ENCODE data around the gene PFKP. TPM values are rescaled to one million over a fixed set of nuclear protein-coding genes. Genes with fewer than 3 reads are reported as not detected.

The PFKP gene
- polyA plus RNA-seq, 2 of the 4 experiments (the other 2 are of a cell fraction), result 164 to 279 TPM

DNA sequence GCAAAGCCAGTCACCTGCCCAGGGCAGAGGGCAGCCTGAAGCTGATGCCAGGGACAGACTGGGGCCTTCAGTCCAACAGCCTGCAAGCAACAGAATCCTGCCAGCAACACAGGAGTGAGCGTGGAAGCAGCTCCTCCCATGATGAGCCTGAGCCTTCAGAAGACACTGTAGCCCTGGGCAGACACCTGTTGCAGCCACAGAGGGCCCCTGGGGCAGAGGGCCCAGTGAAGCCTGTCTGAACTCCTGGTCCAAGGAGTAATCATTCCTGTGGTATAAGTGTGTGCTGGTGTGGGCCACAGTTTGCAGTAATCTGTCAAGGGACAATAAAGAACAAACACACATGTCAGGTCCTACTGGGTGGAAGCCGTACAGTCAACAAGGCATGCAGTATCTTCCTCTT, 2.9 kb upstream of the PFKP start:
- WGBS (ENCODE audit: missing lambda C conversion rate), result 95% methylated on average over 2 of the region's 2 CpGs
- Histone ChIP-seq H3K4me2 (no peak overlapping the region), H3K4me3 (no peak overlapping the region), H3K9me3 (no peaks in the 10 kb centered on the region), H3K27ac (no peak overlapping the region), H3K4me1 (peaks cover 22% of the 10 kb centered on the region)
- ATAC-seq (no peak), FAIRE-seq (no peak), DNase-seq (ENCODE audit: low read depth in 1 of 2, low spot score in 1 of 2) (no peak)
- ChIA-PET CTCF (interaction anchor here (0.9 to 1.5 kb wide), 5 partner anchors 10 to 56 kb away, joined by 3 to 11 read pairs (median 4); no protein-coding TSS in a partner anchor), POLR2A (no interaction called here)
- TF ChIP-seq HOXB5 (CRISPR knock-in tag; IDR thresholded peaks at IDR 0.05) (no peak), MYC (IDR thresholded peaks at IDR 0.05; ENCODE audit: borderline replicate concordance, low read length) (no peak), TFCP2L1 (CRISPR knock-in tag; IDR thresholded peaks at IDR 0.05) (no peak)
- TF ChIP-seq, protein P1, sequence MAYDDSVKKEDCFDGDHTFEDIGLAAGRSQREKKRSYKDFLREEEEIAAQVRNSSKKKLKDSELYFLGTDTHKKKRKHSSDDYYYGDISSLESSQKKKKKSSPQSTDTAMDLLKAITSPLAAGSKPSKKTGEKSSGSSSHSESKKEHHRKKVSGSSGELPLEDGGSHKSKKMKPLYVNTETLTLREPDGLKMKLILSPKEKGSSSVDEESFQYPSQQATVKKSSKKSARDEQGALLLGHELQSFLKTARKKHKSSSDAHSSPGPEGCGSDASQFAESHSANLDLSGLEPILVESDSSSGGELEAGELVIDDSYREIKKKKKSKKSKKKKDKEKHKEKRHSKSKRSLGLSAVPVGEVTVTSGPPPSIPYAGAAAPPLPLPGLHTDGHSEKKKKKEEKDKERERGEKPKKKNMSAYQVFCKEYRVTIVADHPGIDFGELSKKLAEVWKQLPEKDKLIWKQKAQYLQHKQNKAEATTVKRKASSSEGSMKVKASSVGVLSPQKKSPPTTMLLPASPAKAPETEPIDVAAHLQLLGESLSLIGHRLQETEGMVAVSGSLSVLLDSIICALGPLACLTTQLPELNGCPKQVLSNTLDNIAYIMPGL (CRISPR knock-in tag; IDR thresholded peaks at IDR 0.05; ENCODE audit: borderline replicate concordance), result no peak
- TF ChIP-seq, protein P2, sequence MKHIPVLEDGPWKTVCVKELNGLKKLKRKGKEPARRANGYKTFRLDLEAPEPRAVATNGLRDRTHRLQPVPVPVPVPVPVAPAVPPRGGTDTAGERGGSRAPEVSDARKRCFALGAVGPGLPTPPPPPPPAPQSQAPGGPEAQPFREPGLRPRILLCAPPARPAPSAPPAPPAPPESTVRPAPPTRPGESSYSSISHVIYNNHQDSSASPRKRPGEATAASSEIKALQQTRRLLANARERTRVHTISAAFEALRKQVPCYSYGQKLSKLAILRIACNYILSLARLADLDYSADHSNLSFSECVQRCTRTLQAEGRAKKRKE (CRISPR knock-in tag; IDR thresholded peaks at IDR 0.05; ENCODE audit: low read depth), result no peak

DNA sequence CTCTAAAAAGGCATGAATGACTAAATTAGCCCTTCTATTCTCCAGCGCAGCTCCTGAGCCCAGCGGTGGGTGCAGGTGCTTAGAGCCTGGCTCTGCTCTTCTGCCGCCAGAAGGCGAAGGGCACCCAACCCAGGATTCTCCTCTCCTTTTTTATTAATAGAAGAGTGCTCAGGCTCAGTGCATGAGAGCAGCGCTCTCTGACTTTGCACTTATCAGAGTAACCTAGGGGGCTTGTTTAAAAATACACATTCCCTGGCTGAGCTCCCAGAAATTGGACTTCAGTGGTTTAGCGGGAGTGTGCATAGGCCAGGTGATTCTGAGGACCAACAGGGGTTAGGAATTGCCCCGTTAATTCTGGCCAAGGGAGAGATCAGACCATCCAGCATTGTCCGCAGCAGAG, 1.7 kb upstream of the PFKP start:
- ATAC-seq, result no peak
- 89% methylated on average over 8 of the region's 8 CpGs for WGBS (ENCODE audit: missing lambda C conversion rate)
- ChIA-PET CTCF (interaction anchor here (1.1 to 1.7 kb wide), 3 partner anchors 30 to 37 kb away, joined by 3 to 4 read pairs (median 3); no protein-coding TSS in a partner anchor), POLR2A (interaction anchor here (1.1 kb wide), 1 partner anchor 25 kb away, joined by 3 read pairs; no protein-coding TSS in a partner anchor)
- TF ChIP-seq RARB (CRISPR knock-in tag; IDR thresholded peaks at IDR 0.05), result no peak
- TF ChIP-seq, protein P3, sequence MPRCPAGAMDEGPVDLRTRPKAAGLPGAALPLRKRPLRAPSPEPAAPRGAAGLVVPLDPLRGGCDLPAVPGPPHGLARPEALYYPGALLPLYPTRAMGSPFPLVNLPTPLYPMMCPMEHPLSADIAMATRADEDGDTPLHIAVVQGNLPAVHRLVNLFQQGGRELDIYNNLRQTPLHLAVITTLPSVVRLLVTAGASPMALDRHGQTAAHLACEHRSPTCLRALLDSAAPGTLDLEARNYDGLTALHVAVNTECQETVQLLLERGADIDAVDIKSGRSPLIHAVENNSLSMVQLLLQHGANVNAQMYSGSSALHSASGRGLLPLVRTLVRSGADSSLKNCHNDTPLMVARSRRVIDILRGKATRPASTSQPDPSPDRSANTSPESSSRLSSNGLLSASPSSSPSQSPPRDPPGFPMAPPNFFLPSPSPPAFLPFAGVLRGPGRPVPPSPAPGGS (IDR thresholded peaks at IDR 0.05), result no peak
- TF ChIP-seq EHMT2 (IDR thresholded peaks at IDR 0.05; ENCODE audit: low read depth), result no peak
- TF ChIP-seq POLR2AphosphoS2 (conservative IDR thresholded peaks at IDR 0.05; ENCODE audit: low read length), result no peak
- TF ChIP-seq, protein P4, sequence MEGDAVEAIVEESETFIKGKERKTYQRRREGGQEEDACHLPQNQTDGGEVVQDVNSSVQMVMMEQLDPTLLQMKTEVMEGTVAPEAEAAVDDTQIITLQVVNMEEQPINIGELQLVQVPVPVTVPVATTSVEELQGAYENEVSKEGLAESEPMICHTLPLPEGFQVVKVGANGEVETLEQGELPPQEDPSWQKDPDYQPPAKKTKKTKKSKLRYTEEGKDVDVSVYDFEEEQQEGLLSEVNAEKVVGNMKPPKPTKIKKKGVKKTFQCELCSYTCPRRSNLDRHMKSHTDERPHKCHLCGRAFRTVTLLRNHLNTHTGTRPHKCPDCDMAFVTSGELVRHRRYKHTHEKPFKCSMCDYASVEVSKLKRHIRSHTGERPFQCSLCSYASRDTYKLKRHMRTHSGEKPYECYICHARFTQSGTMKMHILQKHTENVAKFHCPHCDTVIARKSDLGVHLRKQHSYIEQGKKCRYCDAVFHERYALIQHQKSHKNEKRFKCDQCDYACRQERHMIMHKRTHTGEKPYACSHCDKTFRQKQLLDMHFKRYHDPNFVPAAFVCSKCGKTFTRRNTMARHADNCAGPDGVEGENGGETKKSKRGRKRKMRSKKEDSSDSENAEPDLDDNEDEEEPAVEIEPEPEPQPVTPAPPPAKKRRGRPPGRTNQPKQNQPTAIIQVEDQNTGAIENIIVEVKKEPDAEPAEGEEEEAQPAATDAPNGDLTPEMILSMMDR (IDR thresholded peaks at IDR 0.05), result no peak
- TF ChIP-seq, protein P5, sequence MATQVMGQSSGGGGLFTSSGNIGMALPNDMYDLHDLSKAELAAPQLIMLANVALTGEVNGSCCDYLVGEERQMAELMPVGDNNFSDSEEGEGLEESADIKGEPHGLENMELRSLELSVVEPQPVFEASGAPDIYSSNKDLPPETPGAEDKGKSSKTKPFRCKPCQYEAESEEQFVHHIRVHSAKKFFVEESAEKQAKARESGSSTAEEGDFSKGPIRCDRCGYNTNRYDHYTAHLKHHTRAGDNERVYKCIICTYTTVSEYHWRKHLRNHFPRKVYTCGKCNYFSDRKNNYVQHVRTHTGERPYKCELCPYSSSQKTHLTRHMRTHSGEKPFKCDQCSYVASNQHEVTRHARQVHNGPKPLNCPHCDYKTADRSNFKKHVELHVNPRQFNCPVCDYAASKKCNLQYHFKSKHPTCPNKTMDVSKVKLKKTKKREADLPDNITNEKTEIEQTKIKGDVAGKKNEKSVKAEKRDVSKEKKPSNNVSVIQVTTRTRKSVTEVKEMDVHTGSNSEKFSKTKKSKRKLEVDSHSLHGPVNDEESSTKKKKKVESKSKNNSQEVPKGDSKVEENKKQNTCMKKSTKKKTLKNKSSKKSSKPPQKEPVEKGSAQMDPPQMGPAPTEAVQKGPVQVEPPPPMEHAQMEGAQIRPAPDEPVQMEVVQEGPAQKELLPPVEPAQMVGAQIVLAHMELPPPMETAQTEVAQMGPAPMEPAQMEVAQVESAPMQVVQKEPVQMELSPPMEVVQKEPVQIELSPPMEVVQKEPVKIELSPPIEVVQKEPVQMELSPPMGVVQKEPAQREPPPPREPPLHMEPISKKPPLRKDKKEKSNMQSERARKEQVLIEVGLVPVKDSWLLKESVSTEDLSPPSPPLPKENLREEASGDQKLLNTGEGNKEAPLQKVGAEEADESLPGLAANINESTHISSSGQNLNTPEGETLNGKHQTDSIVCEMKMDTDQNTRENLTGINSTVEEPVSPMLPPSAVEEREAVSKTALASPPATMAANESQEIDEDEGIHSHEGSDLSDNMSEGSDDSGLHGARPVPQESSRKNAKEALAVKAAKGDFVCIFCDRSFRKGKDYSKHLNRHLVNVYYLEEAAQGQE (IDR thresholded peaks at IDR 0.05), result no peak
- no peak for TF ChIP-seq SMC3 (IDR thresholded peaks at IDR 0.05)
- no peak for TF ChIP-seq SREBF2 (IDR thresholded peaks at IDR 0.05)
- TF ChIP-seq ZNF302 (CRISPR knock-in tag; IDR thresholded peaks at IDR 0.05), result no peak
- Histone ChIP-seq H3K4me1 (peaks cover 34% of the 10 kb centered on the region), H3K4me2 (peak overlapping the region; percentile 94), H3K9me3 (no peaks in the 10 kb centered on the region), H3K4me3 (no peak overlapping the region), H3K27ac (peak overlapping the region in 1 of 2 experiments; percentile 96; a peak in 2 of 6 replicates)
- FAIRE-seq, result no peak
- no peak for DNase-seq (ENCODE audit: low read depth in 1 of 2, low spot score in 1 of 2)

All from A549 (cell line).